H9 (cell line): ENCODE data around the gene TMEM213. TPM values are rescaled to one million over a fixed set of nuclear protein-coding genes. Genes with fewer than 3 reads are reported as not detected.

Experiments
- DNase-seq: peaks from one replicate; pipeline ENCODE4 v3.0.0-alpha.2; 2017
- H2AFZ ChIP-seq: one replicate; pipeline ENCODE4 v1.6.1; 2013; ENCODE audit warnings: mild to moderate bottlenecking, low read length, control low read depth, moderate library complexity
- H2AK5ac ChIP-seq: 2 replicates; pipeline ENCODE4 v1.6.1; 2013; ENCODE audit warnings: low read length, control low read depth, mixed read lengths; ENCODE audit not compliant: insufficient read length
- H2BK120ac ChIP-seq: one replicate; pipeline ENCODE4 v1.6.1; 2013; ENCODE audit warnings: low read depth, mild to moderate bottlenecking, low read length, control low read depth, inconsistent platforms; ENCODE audit not compliant: poor library complexity, severe bottlenecking
- H2BK12ac ChIP-seq: 2 replicates; pipeline ENCODE4 v1.6.1; 2013; ENCODE audit warnings: low read length, control low read depth, mixed read lengths, low read depth; ENCODE audit not compliant: insufficient read length
- H2BK15ac ChIP-seq: 2 replicates; pipeline ENCODE4 v1.6.1; 2013; ENCODE audit warnings: low read depth, low read length, control low read depth
- H2BK20ac ChIP-seq: one replicate; pipeline ENCODE4 v1.6.1; 2013; ENCODE audit warnings: low read depth, mild to moderate bottlenecking, low read length, control low read depth, inconsistent platforms; ENCODE audit not compliant: poor library complexity, severe bottlenecking
- H2BK5ac ChIP-seq: 2 replicates; pipeline ENCODE4 v1.6.1; 2013; ENCODE audit warnings: low read length, control low read depth, mixed read lengths; ENCODE audit not compliant: insufficient read length
- H3K14ac ChIP-seq: 2 replicates; pipeline ENCODE4 v1.6.1; 2013; ENCODE audit warnings: low read length, control low read depth; ENCODE audit not compliant: insufficient read depth
- H3K18ac ChIP-seq: 2 replicates; pipeline ENCODE4 v1.6.1; 2013; ENCODE audit warnings: low read depth, mild to moderate bottlenecking, mixed read lengths, low read length, control low read depth; ENCODE audit not compliant: insufficient read length
- H3K23ac ChIP-seq: 2 replicates; pipeline ENCODE4 v1.6.1; 2013; ENCODE audit warnings: low read length, control low read depth, mixed read lengths, low read depth; ENCODE audit not compliant: insufficient read length
- H3K23me2 ChIP-seq: 2 replicates; pipeline ENCODE4 v1.6.1; 2013; ENCODE audit warnings: low read depth, mild to moderate bottlenecking, mixed read lengths, low read length, control low read depth; ENCODE audit not compliant: insufficient read length, poor library complexity, severe bottlenecking
- H3K27ac ChIP-seq: 2 replicates; pipeline ENCODE4 v1.5.1; 2013; ENCODE audit warnings: low read length, control low read depth, mixed read lengths, low read depth; ENCODE audit not compliant: insufficient read length
- H3K27me3 ChIP-seq: 2 replicates; pipeline ENCODE4 v1.6.1; 2013; ENCODE audit warnings: low read length, control low read depth, inconsistent platforms; ENCODE audit not compliant: insufficient read depth
- H3K4ac ChIP-seq: 2 replicates; pipeline ENCODE4 v1.6.1; 2013; ENCODE audit warnings: low read depth, mild to moderate bottlenecking, control low read depth, inconsistent platforms, low read length, moderate library complexity
- H3K4me1 ChIP-seq: 2 replicates; pipeline ENCODE4 v1.6.1; 2013; ENCODE audit warnings: low read length, control low read depth, inconsistent platforms; ENCODE audit not compliant: insufficient read depth
- H3K4me2 ChIP-seq: 2 replicates; pipeline ENCODE4 v1.6.1; 2013; ENCODE audit warnings: low read length, control low read depth, mixed read lengths; ENCODE audit not compliant: insufficient read length, insufficient read depth
- H3K56ac ChIP-seq: 2 replicates; pipeline ENCODE4 v1.6.1; 2013; ENCODE audit warnings: low read depth, mild to moderate bottlenecking, mixed read lengths, low read length, control low read depth; ENCODE audit not compliant: insufficient read length
- H3K79me1 ChIP-seq: 2 replicates; pipeline ENCODE4 v1.6.1; 2013; ENCODE audit warnings: low read depth, mild to moderate bottlenecking, moderate library complexity, low read length, control low read depth, inconsistent platforms; ENCODE audit not compliant: insufficient read depth, poor library complexity, severe bottlenecking
- H3K79me2 ChIP-seq: 2 replicates; pipeline ENCODE4 v1.6.1; 2013; ENCODE audit warnings: low read length, control low read depth, inconsistent platforms; ENCODE audit not compliant: insufficient read depth
- H3K9ac ChIP-seq: 2 replicates; pipeline ENCODE4 v1.6.1; 2013; ENCODE audit warnings: low read length, control low read depth, mixed read lengths; ENCODE audit not compliant: insufficient read length; ENCODE audit errors: extremely low read depth
- H3K9me3 ChIP-seq: one replicate; pipeline ENCODE4 v1.6.1; 2013; ENCODE audit warnings: low read depth, low read length, inconsistent platforms; ENCODE audit not compliant: control insufficient read depth
- H3T11ph ChIP-seq: one replicate; pipeline ENCODE4 v1.6.1; 2013; ENCODE audit warnings: mild to moderate bottlenecking, low read length, control low read depth, inconsistent platforms
- H4K20me1 ChIP-seq: one replicate; pipeline ENCODE4 v1.6.1; 2013; ENCODE audit not compliant: control insufficient read depth, insufficient read length, insufficient read depth
- H4K5ac ChIP-seq: 2 replicates; pipeline ENCODE4 v1.6.1; 2013; ENCODE audit warnings: low read depth, mild to moderate bottlenecking, mixed read lengths, low read length, control low read depth; ENCODE audit not compliant: insufficient read length
- H4K8ac ChIP-seq: replicated peaks from 2 replicates; pipeline ENCODE4 v1.6.1; 2013; ENCODE audit warnings: low read length, control low read depth, mixed read lengths, low read depth; ENCODE audit not compliant: insufficient read length
- H4K91ac ChIP-seq: 2 replicates; pipeline ENCODE4 v1.6.1; 2013; ENCODE audit warnings: low read depth, mild to moderate bottlenecking, moderate library complexity, mixed read lengths, low read length, control low read depth; ENCODE audit not compliant: insufficient read length
- H3K27ac Mint-ChIP-seq, 3 experiments: 2 replicates in 2 of 3; 3 replicates in 1 of 3; pipeline ENCODE4 v1.8.0; 2020 to 2021; ENCODE audit warnings: mixed read lengths in 3 of 3, mild to moderate bottlenecking in 1 of 3, moderate library complexity in 1 of 3
- H3K27me3 Mint-ChIP-seq: 2 replicates; pipeline ENCODE4 v1.8.0; 2021; ENCODE audit warnings: low read depth, mild to moderate bottlenecking, moderate library complexity, mixed read lengths
- H3K36me3 Mint-ChIP-seq, 3 experiments: 2 replicates in 2 of 3; 3 replicates in 1 of 3; pipeline ENCODE4 v1.8.0; 2020 to 2021; ENCODE audit warnings: low read depth in 3 of 3, mixed read lengths in 3 of 3; ENCODE audit not compliant: insufficient read depth in 1 of 3
- H3K4me1 Mint-ChIP-seq, 2 experiments: 2 replicates each; pipeline ENCODE4 v1.8.0; 2020; ENCODE audit warnings: mixed read lengths in 2 of 2
- H3K4me3 Mint-ChIP-seq, 2 experiments: 2 replicates in 1 of 2; 3 replicates in 1 of 2; pipeline ENCODE4 v1.8.0; 2020 to 2021; ENCODE audit warnings: mild to moderate bottlenecking in 2 of 2, mixed read lengths in 2 of 2, moderate library complexity in 1 of 2
- H3K9me3 Mint-ChIP-seq, 2 experiments: 2 replicates in 1 of 2; 3 replicates in 1 of 2; pipeline ENCODE4 v1.8.0; 2020; ENCODE audit warnings: mild to moderate bottlenecking in 2 of 2, mixed read lengths in 2 of 2, moderate library complexity in 1 of 2
- WGBS: extraction: QIAGEN DNeasy Blood & Tissue Kit; methylation state at CpG from one replicate; pipeline ENCODE4 v1.1.7; 2013; ENCODE audit warnings: missing lambda C conversion rate, low lambda C conversion rate, mixed read lengths; ENCODE audit not compliant: insufficient read length; ENCODE audit errors: extremely low coverage; 5-methylcytosine and 5-hydroxymethylcytosine counted together
- total RNA-seq: library from RNA; stranded (reverse); gene quantifications from 2 replicates; pipeline ENCODE4 v1.2.1, GENCODE V29; 2021
- TF ChIP-seq, protein P1 (sequence below): fragments of 200-600 bp; sonication (generic); conservative IDR thresholded peaks from 3 replicates; pipeline ENCODE4 v1.8.0; 2021; ENCODE audit warnings: antibody characterized with exemption, mild to moderate bottlenecking

The TMEM213 gene
- total RNA-seq, 1 experiment from 2014 or later: 0.22 TPM

- Histone ChIP-seq H4K91ac (no peak overlapping the region), H3K23ac (no peak overlapping the region), H3K14ac (no peak overlapping the region), H4K20me1 (no peaks in the 10 kb centered on the region), H4K8ac (no peak overlapping the region), H2BK12ac (no peak overlapping the region), H4K5ac (no peak overlapping the region), H3K56ac (no peak overlapping the region), H3K23me2 (no peaks in the 10 kb centered on the region), H3K79me1 (no peaks in the 10 kb centered on the region), H3K4me1 (peaks cover under 1% of the 10 kb centered on the region; the same call in 1 of the 2 replicates), H3K27me3 (0 out of 2 replicates have a peak, but pooled peaks cover 2% of the 10 kb centered on the region), H2AFZ (no peak overlapping the region), H2BK120ac (no peak overlapping the region), H3K27ac (no peak overlapping the region), H2BK20ac (no peak overlapping the region), H3T11ph (no peak overlapping the region), H3K18ac (no peak overlapping the region), H3K9ac (no peak overlapping the region), H3K4me2 (no peak overlapping the region), H2AK5ac (no peak overlapping the region), H3K9me3 (no peaks in the 10 kb centered on the region), H2BK5ac (no peak overlapping the region), H2BK15ac (no peak overlapping the region), H3K79me2 (no peaks in the 10 kb centered on the region), H3K4ac (no peak overlapping the region)
- H3K27me3 Mint-ChIP-seq: peaks cover 3% of the 10 kb centered on the region
- H3K4me3 Mint-ChIP-seq: no peak overlapping the region
- no peak for DNase-seq
- H3K27ac Mint-ChIP-seq: no peak overlapping the region
- no peaks in the 10 kb centered on the region for H3K36me3 Mint-ChIP-seq
- H3K4me1 Mint-ChIP-seq: peaks cover 2 to 12% of the 10 kb centered on the region in 2 experiments
- no peaks in the 10 kb centered on the region for H3K9me3 Mint-ChIP-seq
- no CpG with 5 or more reads among the region's 2 CpGs for WGBS
- TF ChIP-seq, protein P1, sequence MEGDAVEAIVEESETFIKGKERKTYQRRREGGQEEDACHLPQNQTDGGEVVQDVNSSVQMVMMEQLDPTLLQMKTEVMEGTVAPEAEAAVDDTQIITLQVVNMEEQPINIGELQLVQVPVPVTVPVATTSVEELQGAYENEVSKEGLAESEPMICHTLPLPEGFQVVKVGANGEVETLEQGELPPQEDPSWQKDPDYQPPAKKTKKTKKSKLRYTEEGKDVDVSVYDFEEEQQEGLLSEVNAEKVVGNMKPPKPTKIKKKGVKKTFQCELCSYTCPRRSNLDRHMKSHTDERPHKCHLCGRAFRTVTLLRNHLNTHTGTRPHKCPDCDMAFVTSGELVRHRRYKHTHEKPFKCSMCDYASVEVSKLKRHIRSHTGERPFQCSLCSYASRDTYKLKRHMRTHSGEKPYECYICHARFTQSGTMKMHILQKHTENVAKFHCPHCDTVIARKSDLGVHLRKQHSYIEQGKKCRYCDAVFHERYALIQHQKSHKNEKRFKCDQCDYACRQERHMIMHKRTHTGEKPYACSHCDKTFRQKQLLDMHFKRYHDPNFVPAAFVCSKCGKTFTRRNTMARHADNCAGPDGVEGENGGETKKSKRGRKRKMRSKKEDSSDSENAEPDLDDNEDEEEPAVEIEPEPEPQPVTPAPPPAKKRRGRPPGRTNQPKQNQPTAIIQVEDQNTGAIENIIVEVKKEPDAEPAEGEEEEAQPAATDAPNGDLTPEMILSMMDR: no peak
Measured at GRCh38 chr7:138768241-138768640, 29.6 kb upstream of the TMEM213 start.
